HepG2 (cell line): ENCODE measurements around the gene MARCHF4. TPM values are rescaled to one million over a fixed set of nuclear protein-coding genes. Genes with fewer than 3 reads are reported as not detected.

Experiments used
- CC2D1A ChIP-seq: sonication (generic); formaldehyde crosslinking; IDR thresholded peaks from 2 replicates; pipeline ENCODE4 v1.8.1; 2023; ENCODE audit warnings: mild to moderate bottlenecking, missing genetic modification reagents
- EZH2 ChIP-seq: conservative IDR thresholded peaks from 2 replicates; pipeline ENCODE4 v1.6.1; 2012; ENCODE audit warnings: mild to moderate bottlenecking, low read depth, low read length, moderate library complexity
- HOXA3 ChIP-seq: sonication (generic); formaldehyde crosslinking; IDR thresholded peaks from 2 replicates; pipeline ENCODE4 v1.5.0; 2020; ENCODE audit warnings: missing genetic modification reagents
- HOXA5 ChIP-seq: sonication (generic); formaldehyde crosslinking; IDR thresholded peaks from 2 replicates; pipeline ENCODE4 v1.4.0; 2020; ENCODE audit warnings: missing genetic modification reagents
- KLF13 ChIP-seq: sonication (generic); formaldehyde crosslinking; IDR thresholded peaks from 2 replicates; pipeline ENCODE4 v1.4.0; 2020; ENCODE audit warnings: mild to moderate bottlenecking, missing genetic modification reagents
- MBD4 ChIP-seq: IDR thresholded peaks from 2 replicates; pipeline ENCODE4 v1.6.1; 2012; ENCODE audit warnings: low read length, inconsistent platforms, borderline replicate concordance
- NR2C2 ChIP-seq: sonication (generic); formaldehyde crosslinking; IDR thresholded peaks from 2 replicates; pipeline ENCODE4 v1.4.0; 2020; ENCODE audit warnings: missing genetic modification reagents, mild to moderate bottlenecking, moderate library complexity, borderline replicate concordance
- TBX2 ChIP-seq: sonication (generic); formaldehyde crosslinking; IDR thresholded peaks from 2 replicates; pipeline ENCODE4 v1.5.0; 2020; ENCODE audit warnings: missing genetic modification reagents, mild to moderate bottlenecking, borderline replicate concordance
- TERF1 ChIP-seq: sonication (generic); formaldehyde crosslinking; IDR thresholded peaks from 2 replicates; pipeline ENCODE4 v1.8.0; 2022; ENCODE audit warnings: mild to moderate bottlenecking, missing genetic modification reagents, moderate library complexity
- TFAP4 ChIP-seq: sonication (generic); IDR thresholded peaks from 2 replicates; pipeline ENCODE4 v1.6.1; 2016; ENCODE audit warnings: low read depth, borderline replicate concordance
- ZBTB20 ChIP-seq: sonication (generic); formaldehyde crosslinking; IDR thresholded peaks from 2 replicates; pipeline ENCODE4 v1.8.1; 2023; ENCODE audit warnings: missing genetic modification reagents, low read depth, mild to moderate bottlenecking, borderline replicate concordance
- ZFP36L1 ChIP-seq: sonication (generic); formaldehyde crosslinking; IDR thresholded peaks from 2 replicates; pipeline ENCODE4 v1.8.0; 2022; ENCODE audit warnings: mild to moderate bottlenecking, missing genetic modification reagents, moderate library complexity
- ZNF234 ChIP-seq: sonication (generic); formaldehyde crosslinking; conservative IDR thresholded peaks from 2 replicates; pipeline ENCODE4 v1.5.1; 2020; ENCODE audit warnings: mild to moderate bottlenecking, missing genetic modification reagents
- ZNF251 ChIP-seq: sonication (generic); formaldehyde crosslinking; IDR thresholded peaks from 2 replicates; pipeline ENCODE4 v1.9.0; 2021; ENCODE audit warnings: mild to moderate bottlenecking, missing genetic modification reagents
- ZNF549 ChIP-seq: sonication (generic); formaldehyde crosslinking; IDR thresholded peaks from 2 replicates; pipeline ENCODE4 v1.5.0; 2020; ENCODE audit warnings: missing genetic modification reagents
- ZNF639 ChIP-seq: conservative IDR thresholded peaks from 2 replicates; pipeline ENCODE4 v1.6.1; 2018; ENCODE audit warnings: missing genetic modification reagents
- ZNF678 ChIP-seq: sonication (generic); formaldehyde crosslinking; IDR thresholded peaks from 2 replicates; pipeline ENCODE4 v1.4.0; 2020; ENCODE audit warnings: mild to moderate bottlenecking, missing genetic modification reagents
- ZNF703 ChIP-seq: sonication (generic); formaldehyde crosslinking; IDR thresholded peaks from 2 replicates; pipeline ENCODE4 v1.5.1; 2020; ENCODE audit warnings: missing genetic modification reagents, mild to moderate bottlenecking, moderate library complexity, borderline replicate concordance
- ZNF710 ChIP-seq: sonication (generic); formaldehyde crosslinking; IDR thresholded peaks from 2 replicates; pipeline ENCODE4 v1.5.0; 2020; ENCODE audit warnings: mild to moderate bottlenecking, missing genetic modification reagents, borderline replicate concordance
- ZNF720 ChIP-seq: sonication (generic); formaldehyde crosslinking; IDR thresholded peaks from 2 replicates; pipeline ENCODE4 v1.4.0; 2020; ENCODE audit warnings: missing genetic modification reagents
- polyA plus RNA-seq, 8 experiments: library from polyadenylated mRNA; depleted of rRNA in 3 of 8; stranded (reverse) in 7 of 8; unstranded in 1 of 8; fragments of >200 nt; fragmentation: Illumina TruSeq in 4 of 8; extraction: Trizol in 4 of 8; gene quantifications; 2 replicates each; pipeline versions ENCODE4 v1.2.1 to v1.2.3, GENCODE V29; 2011 to 2016; ENCODE audit warnings: low read depth in 4 of 8, missing spikeins in 1 of 8, mixed read lengths in 1 of 8; ENCODE audit not compliant: insufficient read depth in 1 of 8
- total RNA-seq, 5 experiments: library from RNA; depleted of rRNA; stranded (reverse); fragments of >200 nt; fragmentation: Illumina TruSeq; extraction: Trizol; gene quantifications; 2 replicates each; pipeline ENCODE4 v1.2.3, GENCODE V29; 2016; ENCODE audit warnings: low read depth in 1 of 5
- TF ChIP-seq, protein P1 (sequence below): sonication (generic); formaldehyde crosslinking; IDR thresholded peaks from 2 replicates; pipeline ENCODE4 v1.5.1; 2020; ENCODE audit warnings: missing genetic modification reagents, mild to moderate bottlenecking, borderline replicate concordance

Gene MARCHF4
- total and polyA plus RNA-seq, 2 of the 13 experiments (the other 11 are each of a cell fraction or from before 2014, with no cell fraction given), result not detected

GRCh38 chr2:216371721-216372702 is at the start of gene MARCHF4 (continued):
- 0 out of 2 replicates have a peak, but pooled peaks have one; percentile 54 for TF ChIP-seq ZNF639 (CRISPR knock-in tag)
- peak; percentile 77 for TF ChIP-seq HOXA3 (CRISPR knock-in tag)
- 0 out of 2 replicates have a peak, but pooled peaks have one; percentile 65 for TF ChIP-seq ZNF234 (CRISPR knock-in tag)
- peak; percentile 97 for TF ChIP-seq HOXA5 (CRISPR knock-in tag)
- no peak for TF ChIP-seq TERF1 (CRISPR knock-in tag)
- TF ChIP-seq CC2D1A, result no peak
- TF ChIP-seq ZBTB20 (CRISPR knock-in tag), result peak; percentile 85; the same call in 1 of the 2 replicates
- TF ChIP-seq ZNF710, result peak; percentile 68; the same call in 1 of the 2 replicates
- peak; percentile 83; the same call in 1 of the 2 replicates for TF ChIP-seq TBX2
- no peak; the same call in 1 of the 2 replicates for TF ChIP-seq ZNF720 (CRISPR knock-in tag)
- peak; percentile 87; the same call in 1 of the 2 replicates for TF ChIP-seq ZNF678 (CRISPR knock-in tag)
- TF ChIP-seq EZH2, result 0 out of 2 replicates have a peak, but pooled peaks have one; percentile 80
- no peak for TF ChIP-seq ZNF703 (CRISPR knock-in tag)
- TF ChIP-seq NR2C2 (CRISPR knock-in tag), result no peak
- no peak for TF ChIP-seq ZNF549 (CRISPR knock-in tag)
- TF ChIP-seq KLF13, result peak; percentile 78; the same call in 1 of the 2 replicates
- TF ChIP-seq, protein P1, sequence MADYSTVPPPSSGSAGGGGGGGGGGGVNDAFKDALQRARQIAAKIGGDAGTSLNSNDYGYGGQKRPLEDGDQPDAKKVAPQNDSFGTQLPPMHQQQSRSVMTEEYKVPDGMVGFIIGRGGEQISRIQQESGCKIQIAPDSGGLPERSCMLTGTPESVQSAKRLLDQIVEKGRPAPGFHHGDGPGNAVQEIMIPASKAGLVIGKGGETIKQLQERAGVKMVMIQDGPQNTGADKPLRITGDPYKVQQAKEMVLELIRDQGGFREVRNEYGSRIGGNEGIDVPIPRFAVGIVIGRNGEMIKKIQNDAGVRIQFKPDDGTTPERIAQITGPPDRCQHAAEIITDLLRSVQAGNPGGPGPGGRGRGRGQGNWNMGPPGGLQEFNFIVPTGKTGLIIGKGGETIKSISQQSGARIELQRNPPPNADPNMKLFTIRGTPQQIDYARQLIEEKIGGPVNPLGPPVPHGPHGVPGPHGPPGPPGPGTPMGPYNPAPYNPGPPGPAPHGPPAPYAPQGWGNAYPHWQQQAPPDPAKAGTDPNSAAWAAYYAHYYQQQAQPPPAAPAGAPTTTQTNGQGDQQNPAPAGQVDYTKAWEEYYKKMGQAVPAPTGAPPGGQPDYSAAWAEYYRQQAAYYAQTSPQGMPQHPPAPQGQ (CRISPR knock-in tag), result no peak
- 0 out of 2 replicates have a peak, but pooled peaks have one; percentile 75 for TF ChIP-seq ZFP36L1 (CRISPR knock-in tag)
- TF ChIP-seq MBD4, result no peak
- TF ChIP-seq TFAP4, result no peak
- TF ChIP-seq ZNF251 (CRISPR knock-in tag), result 0 out of 2 replicates have a peak, but pooled peaks have one; percentile 57
